ENCODE results near the gene HINT3. TPM values are rescaled to one million over a fixed set of nuclear protein-coding genes. Genes with fewer than 3 reads are reported as not detected.
"Not testable (repeated sequence)": the region's sequence is repeated elsewhere in the genome, so short reads cannot be mapped to it uniquely, and the experiment has no call there.

Gene HINT3
- total RNA-seq, 5 donors from 2014 or later (not counting 1 experiment from before 2014, with no cell fraction given) = 8.5 to 11.7 (median 10.5) TPM

DNA sequence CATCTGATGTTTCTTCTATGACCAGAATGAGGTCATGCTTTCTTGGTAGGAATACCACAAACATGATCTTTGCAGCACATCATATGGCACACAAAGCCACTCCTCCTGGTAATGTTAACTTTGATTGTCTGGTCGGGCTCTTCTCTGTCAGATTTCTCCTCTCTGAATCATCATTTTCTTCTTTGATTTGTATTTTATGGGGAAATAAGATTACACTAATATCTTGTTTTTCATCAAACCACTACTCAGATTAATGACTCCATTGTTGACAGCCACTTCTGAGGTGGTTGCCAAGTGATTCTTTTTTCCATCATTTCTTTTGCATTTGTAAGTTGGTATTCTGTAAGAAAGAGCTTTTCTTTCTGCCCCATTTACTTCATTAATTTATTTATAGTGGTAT is 59.3 kb downstream of the HINT3 start:
- peaks cover 0 to 42% of the 10 kb centered on the region in 2 donors for H3K36me3 ChIP-seq (ENCODE audit: control insufficient read depth in 2 of 2, extremely low read depth in 1 of 2, insufficient read depth in 1 of 2, low read length in 1 of 2)
- ATAC-seq (replicated peaks in 1 of 4) (no peak), DNase-seq (no peak)
- H3K4me1 Mint-ChIP-seq = no peaks in the 10 kb centered on the region
- H3K27ac ChIP-seq (ENCODE audit: low read length) = no peak overlapping the region
- H3K4me3 Mint-ChIP-seq = no peak overlapping the region
- no peak overlapping the region for H3K27ac Mint-ChIP-seq
- ChIA-PET POLR2A (no interaction called here), CTCF (no interaction called here)
- no CpG with 5 or more reads among the region's 1 CpG for WGBS (ENCODE audit: insufficient coverage)
- no peaks in the 10 kb centered on the region for H3K27me3 Mint-ChIP-seq
- H3K27me3 ChIP-seq (replicated peaks in 1 of 2; ENCODE audit: control insufficient read depth in 2 of 2, extremely low read depth in 1 of 2, insufficient read depth in 2 of 2, low read length in 1 of 2) = no peaks in the 10 kb centered on the region
- peaks cover 62% of the 10 kb centered on the region for H3K36me3 Mint-ChIP-seq
- H3K9me3 ChIP-seq = no peaks in the 10 kb centered on the region
- H3K9me3 Mint-ChIP-seq = no peaks in the 10 kb centered on the region
- H3K4me1 ChIP-seq (ENCODE audit: control insufficient read depth in 1 of 2, extremely low read depth in 1 of 2, insufficient read depth in 2 of 2, low read length in 2 of 2) = no peaks in the 10 kb centered on the region
- no peak overlapping the region for H3K4me3 ChIP-seq (ENCODE audit: control insufficient read depth in 1 of 2, extremely low read depth in 1 of 2, low read length in 1 of 2)

DNA sequence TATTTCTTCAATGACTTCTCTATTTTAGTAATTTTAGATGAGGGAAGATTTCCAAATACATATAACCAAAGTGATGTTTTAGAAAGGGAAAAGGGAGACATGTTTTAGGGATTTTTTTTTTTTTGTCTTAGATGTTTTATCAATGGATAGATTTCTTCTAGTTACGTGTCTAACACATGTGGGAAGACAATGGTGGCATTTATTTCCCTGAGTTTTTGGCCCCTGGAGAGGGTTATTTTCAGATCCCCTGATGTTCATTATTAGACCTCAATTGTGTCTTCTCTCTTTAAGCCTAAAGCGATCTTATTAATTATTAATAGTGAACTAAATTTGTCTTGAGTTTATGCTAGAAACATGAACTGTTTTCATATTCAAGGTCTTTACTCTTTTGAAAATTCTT is 60.0 kb downstream of the HINT3 start:
- CTCF ChIA-PET = no interaction called here
- H3K27me3 ChIP-seq (replicated peaks in 1 of 2; ENCODE audit: control insufficient read depth in 2 of 2, extremely low read depth in 1 of 2, insufficient read depth in 2 of 2, low read length in 1 of 2) = no peaks in the 10 kb centered on the region
- peaks cover 64% of the 10 kb centered on the region for H3K36me3 Mint-ChIP-seq
- H3K9me3 ChIP-seq = no peaks in the 10 kb centered on the region
- POLR2A ChIA-PET = interaction anchor here in 1 of 2 donors (0.7 kb wide), 1 partner anchor 812 kb away, joined by 3 read pairs; no protein-coding TSS in a partner anchor
- no peaks in the 10 kb centered on the region for H3K4me1 Mint-ChIP-seq
- no peak overlapping the region for H3K27ac ChIP-seq (ENCODE audit: low read length)
- no peaks in the 10 kb centered on the region for H3K4me1 ChIP-seq (ENCODE audit: control insufficient read depth in 1 of 2, extremely low read depth in 1 of 2, insufficient read depth in 2 of 2, low read length in 2 of 2)
- no peaks in the 10 kb centered on the region for H3K27me3 Mint-ChIP-seq
- no peak overlapping the region for H3K27ac Mint-ChIP-seq
- no CpG with 5 or more reads among the region's 2 CpGs for WGBS (ENCODE audit: insufficient coverage)
- H3K9me3 Mint-ChIP-seq = no peaks in the 10 kb centered on the region
- no peak overlapping the region for H3K4me3 ChIP-seq (ENCODE audit: control insufficient read depth in 1 of 2, extremely low read depth in 1 of 2, low read length in 1 of 2)
- DNase-seq (no peak), ATAC-seq (replicated peaks in 1 of 4) (no peak)
- no peak overlapping the region for H3K4me3 Mint-ChIP-seq
- H3K36me3 ChIP-seq (ENCODE audit: control insufficient read depth in 2 of 2, extremely low read depth in 1 of 2, insufficient read depth in 1 of 2, low read length in 1 of 2) = peaks cover 0 to 42% of the 10 kb centered on the region in 2 donors

DNA sequence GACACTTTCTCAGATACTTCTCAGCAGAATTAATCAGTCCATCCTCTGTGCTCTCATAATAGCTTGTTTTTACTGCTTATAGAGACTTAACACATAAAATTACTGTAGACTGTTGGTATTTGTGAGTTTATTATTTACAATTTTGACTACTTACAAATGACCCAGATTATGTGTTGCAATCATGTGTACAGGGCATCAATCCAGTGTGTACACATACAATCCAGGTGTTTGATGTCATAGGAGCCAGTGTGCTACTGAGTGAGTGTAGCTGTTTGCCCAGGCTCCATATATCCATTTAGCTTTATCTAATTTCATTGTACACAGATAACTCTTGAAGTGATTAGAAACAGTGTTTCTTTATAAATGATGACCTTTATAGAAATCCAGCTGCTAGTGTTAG is 61.1 kb downstream of the HINT3 start:
- POLR2A ChIA-PET = no interaction called here
- Histone ChIP-seq H3K9me3 (no peaks in the 10 kb centered on the region), H3K27ac (ENCODE audit: low read length) (no peak overlapping the region), H3K4me3 (ENCODE audit: control insufficient read depth in 1 of 2, extremely low read depth in 1 of 2, low read length in 1 of 2) (no peak overlapping the region), H3K36me3 (ENCODE audit: control insufficient read depth in 2 of 2, extremely low read depth in 1 of 2, insufficient read depth in 1 of 2, low read length in 1 of 2) (peaks cover 0 to 35% of the 10 kb centered on the region in 2 donors), H3K4me1 (ENCODE audit: control insufficient read depth in 1 of 2, extremely low read depth in 1 of 2, insufficient read depth in 2 of 2, low read length in 2 of 2) (no peaks in the 10 kb centered on the region), H3K27me3 (replicated peaks in 1 of 2; ENCODE audit: control insufficient read depth in 2 of 2, extremely low read depth in 1 of 2, insufficient read depth in 2 of 2, low read length in 1 of 2) (no peaks in the 10 kb centered on the region)
- no peaks in the 10 kb centered on the region for H3K27me3 Mint-ChIP-seq
- no peaks in the 10 kb centered on the region for H3K9me3 Mint-ChIP-seq
- ATAC-seq (replicated peaks in 1 of 4) (no peak), DNase-seq (no peak)
- H3K36me3 Mint-ChIP-seq = peaks cover 60% of the 10 kb centered on the region
- H3K27ac Mint-ChIP-seq = no peak overlapping the region
- CTCF ChIA-PET = interaction anchor here in 1 of 2 donors (1.1 kb wide), 1 partner anchor 23 kb away, joined by 3 read pairs; no protein-coding TSS in a partner anchor
- no peak overlapping the region for H3K4me3 Mint-ChIP-seq
- H3K4me1 Mint-ChIP-seq = no peaks in the 10 kb centered on the region

DNA sequence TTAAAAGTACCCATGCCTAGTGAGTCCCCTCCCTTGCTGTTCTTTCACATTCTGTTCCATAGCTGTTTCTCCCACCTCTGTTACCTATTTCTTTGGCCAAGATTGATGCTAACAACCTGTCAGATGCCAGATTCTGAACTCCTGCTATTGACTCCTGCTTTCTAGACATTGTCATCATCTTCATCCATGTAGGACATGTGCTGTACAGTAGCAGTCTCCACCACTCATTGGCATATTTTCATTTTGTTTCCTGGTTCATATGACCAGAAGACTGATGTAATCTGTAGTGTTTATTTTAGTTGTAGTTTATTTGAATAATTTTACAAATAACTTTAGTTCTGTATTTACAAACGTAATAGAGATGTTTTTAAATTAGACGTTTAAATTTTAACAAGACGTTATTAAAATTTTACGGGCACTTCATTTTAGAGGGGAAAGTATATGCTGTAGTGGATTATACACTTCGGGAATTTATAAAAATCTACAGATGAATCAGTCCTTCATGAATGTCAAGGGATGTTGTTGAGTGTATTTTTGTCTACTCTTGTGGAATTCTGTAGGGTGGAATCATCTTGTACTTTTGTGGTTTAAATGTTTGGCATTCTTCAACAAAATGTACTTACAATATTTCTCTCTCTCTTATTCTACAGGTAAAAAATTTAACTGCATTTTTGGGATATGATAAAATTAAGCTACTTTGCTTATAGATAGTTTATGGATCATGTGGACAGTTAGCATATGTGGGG is 63.9 kb downstream of the HINT3 start:
- Histone ChIP-seq H3K4me3 (ENCODE audit: control insufficient read depth in 1 of 2, extremely low read depth in 1 of 2, low read length in 1 of 2) (no peak overlapping the region), H3K36me3 (ENCODE audit: control insufficient read depth in 2 of 2, extremely low read depth in 1 of 2, insufficient read depth in 1 of 2, low read length in 1 of 2) (peaks cover 0 to 21% of the 10 kb centered on the region in 2 donors), H3K27me3 (replicated peaks in 1 of 2; ENCODE audit: control insufficient read depth in 2 of 2, extremely low read depth in 1 of 2, insufficient read depth in 2 of 2, low read length in 1 of 2) (no peaks in the 10 kb centered on the region), H3K4me1 (ENCODE audit: control insufficient read depth in 1 of 2, extremely low read depth in 1 of 2, insufficient read depth in 2 of 2, low read length in 2 of 2) (no peaks in the 10 kb centered on the region), H3K27ac (ENCODE audit: low read length) (no peak overlapping the region), H3K9me3 (no peaks in the 10 kb centered on the region)
- CTCF ChIA-PET = no interaction called here
- Mint-ChIP-seq H3K9me3 (no peaks in the 10 kb centered on the region), H3K27me3 (no peaks in the 10 kb centered on the region), H3K27ac (no peak overlapping the region), H3K4me1 (no peaks in the 10 kb centered on the region), H3K4me3 (no peak overlapping the region), H3K36me3 (peaks cover 64% of the 10 kb centered on the region)
- DNase-seq = no peak
- POLR2A ChIA-PET = no interaction called here
- 100% methylated on average over 2 of the region's 5 CpGs for WGBS (ENCODE audit: insufficient coverage)
- ATAC-seq (replicated peaks in 1 of 4) = no peak

DNA sequence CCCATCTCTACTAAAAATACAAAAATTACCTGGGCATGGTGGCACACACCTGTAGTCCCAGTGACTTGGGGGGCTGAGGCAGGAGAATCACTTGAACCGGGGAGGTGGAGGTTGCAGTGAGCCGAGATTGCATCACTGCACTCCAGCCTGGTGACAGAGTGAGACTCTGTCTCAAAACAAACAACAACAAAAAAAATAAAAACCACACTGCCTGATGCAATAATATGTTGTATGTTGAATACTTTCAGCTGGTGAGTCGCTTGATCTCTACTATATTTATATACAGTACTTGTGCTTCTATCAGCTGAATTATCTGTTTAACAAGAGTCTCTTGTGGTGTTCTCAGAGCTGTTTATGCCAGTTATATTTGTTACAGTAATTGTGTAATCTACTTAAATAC is 66.9 kb downstream of the HINT3 start:
- POLR2A ChIA-PET, CTCF ChIA-PET: not testable (repeated sequence)
- WGBS (ENCODE audit: insufficient coverage) = no CpG with 5 or more reads among the region's 3 CpGs

DNA sequence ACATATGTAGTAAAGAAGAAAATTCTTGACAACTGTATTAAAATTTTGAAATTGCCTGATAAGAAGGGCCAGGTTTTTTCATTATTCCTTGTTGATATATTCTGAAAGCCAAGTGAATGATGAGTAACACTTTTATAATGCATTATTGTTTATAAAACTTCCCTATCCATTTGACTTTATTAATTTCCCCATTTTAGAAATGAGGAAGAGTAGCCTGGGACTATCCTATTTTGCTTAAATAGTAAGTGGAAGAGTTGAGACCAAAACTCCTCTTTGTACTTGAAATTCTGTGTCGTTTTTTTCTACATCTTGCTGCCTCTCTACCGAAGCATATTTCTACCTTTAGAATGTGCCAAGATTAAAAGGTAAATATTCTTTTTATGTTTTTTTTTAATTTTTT is 69.4 kb downstream of the HINT3 start:
- no CpG with 5 or more reads among the region's 2 CpGs for WGBS (ENCODE audit: insufficient coverage)
- CTCF ChIA-PET = no interaction called here
- no peaks in the 10 kb centered on the region for H3K27me3 Mint-ChIP-seq
- no peak overlapping the region for H3K4me3 Mint-ChIP-seq
- ATAC-seq (replicated peaks in 1 of 4) (no peak), DNase-seq (no peak)
- peaks cover 58% of the 10 kb centered on the region for H3K36me3 Mint-ChIP-seq
- POLR2A ChIA-PET = no interaction called here
- H3K9me3 ChIP-seq = no peaks in the 10 kb centered on the region
- no peaks in the 10 kb centered on the region for H3K27me3 ChIP-seq (replicated peaks in 1 of 2; ENCODE audit: control insufficient read depth in 2 of 2, extremely low read depth in 1 of 2, insufficient read depth in 2 of 2, low read length in 1 of 2)
- H3K9me3 Mint-ChIP-seq = no peaks in the 10 kb centered on the region
- no peak overlapping the region for H3K27ac Mint-ChIP-seq
- H3K4me1 Mint-ChIP-seq = no peaks in the 10 kb centered on the region
- no peak overlapping the region for H3K4me3 ChIP-seq (ENCODE audit: control insufficient read depth in 1 of 2, extremely low read depth in 1 of 2, low read length in 1 of 2)
- H3K36me3 ChIP-seq (ENCODE audit: control insufficient read depth in 2 of 2, extremely low read depth in 1 of 2, insufficient read depth in 1 of 2, low read length in 1 of 2) = peaks cover 0 to 21% of the 10 kb centered on the region in 2 donors
- H3K27ac ChIP-seq (ENCODE audit: low read length) = no peak overlapping the region
- no peaks in the 10 kb centered on the region for H3K4me1 ChIP-seq (ENCODE audit: control insufficient read depth in 1 of 2, extremely low read depth in 1 of 2, insufficient read depth in 2 of 2, low read length in 2 of 2)

More for the DNA sequence above, 66.9 kb downstream of the HINT3 start:
- H3K4me3 ChIP-seq (ENCODE audit: control insufficient read depth in 1 of 2, extremely low read depth in 1 of 2, low read length in 1 of 2); H3K4me1 ChIP-seq (ENCODE audit: control insufficient read depth in 1 of 2, extremely low read depth in 1 of 2, insufficient read depth in 2 of 2, low read length in 2 of 2); H3K4me3 Mint-ChIP-seq; DNase-seq; H3K27ac Mint-ChIP-seq; H3K27me3 ChIP-seq (replicated peaks in 1 of 2; ENCODE audit: control insufficient read depth in 2 of 2, extremely low read depth in 1 of 2, insufficient read depth in 2 of 2, low read length in 1 of 2); H3K9me3 ChIP-seq; H3K27ac ChIP-seq (ENCODE audit: low read length); H3K27me3 Mint-ChIP-seq; ATAC-seq (replicated peaks in 1 of 4); H3K4me1 Mint-ChIP-seq; H3K9me3 Mint-ChIP-seq: not testable (repeated sequence)
- H3K36me3 Mint-ChIP-seq = peaks cover 62% of the 10 kb centered on the region
- H3K36me3 ChIP-seq (ENCODE audit: control insufficient read depth in 2 of 2, extremely low read depth in 1 of 2, insufficient read depth in 1 of 2, low read length in 1 of 2) = peaks cover 0 to 23% of the 10 kb centered on the region in 2 donors
